ENCODE data around the gene INSC. TPM values are rescaled to one million over a fixed set of nuclear protein-coding genes. Genes with fewer than 3 reads are reported as not detected.

INSC gene
- total RNA-seq, 1 experiment from 2014 or later = 0.17 TPM

DNA sequence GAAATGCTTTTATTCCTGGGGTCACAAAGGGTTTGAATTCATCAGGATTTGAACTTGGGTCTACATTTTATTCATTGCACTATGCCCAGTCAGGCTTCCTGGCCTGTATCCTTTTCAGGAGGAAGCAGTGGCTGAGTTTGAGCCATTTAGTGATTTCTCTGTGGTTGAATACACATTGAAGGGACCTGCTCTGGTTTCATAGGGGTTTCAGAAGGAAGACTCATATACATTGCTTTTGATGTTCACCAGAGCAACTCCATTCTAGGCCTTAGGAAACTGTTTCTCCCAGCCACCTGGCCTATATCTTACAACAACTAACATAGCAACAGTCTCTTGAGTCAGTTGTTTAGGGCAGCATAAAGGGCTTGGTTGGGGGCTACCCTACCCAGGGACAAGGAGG, 165.7 kb downstream of the INSC start:
- Histone ChIP-seq H3K4me1 (ENCODE audit: control insufficient read depth in 1 of 2, insufficient read depth in 2 of 2, low read length in 2 of 2) (0 out of 4 replicates have a peak, but pooled peaks cover 0 to 4% of the 10 kb centered on the region in 2 experiments), H3K9ac (ENCODE audit: low read length) (no peak overlapping the region), H3K9me2 (ENCODE audit: insufficient read depth) (no peaks in the 10 kb centered on the region), H3K27me3 (ENCODE audit: insufficient read depth, low read length) (peaks cover 17% of the 10 kb centered on the region; the same call in 1 of the 2 replicates), H4K20me1 (ENCODE audit: insufficient read depth) (no peaks in the 10 kb centered on the region), H3K9me3 (ENCODE audit: control insufficient read depth in 1 of 2, insufficient read depth in 1 of 2, low read depth in 1 of 2, low read length in 2 of 2) (no peaks in the 10 kb centered on the region), H3K4me2 (ENCODE audit: low read length) (no peak overlapping the region), H2AFZ (ENCODE audit: low read depth, low read length, poor library complexity, severe bottlenecking) (no peak overlapping the region), H3K36me3 (ENCODE audit: control insufficient read depth in 1 of 2, insufficient read depth in 2 of 2, low read length in 2 of 2) (no peaks in the 10 kb centered on the region), H3K79me2 (ENCODE audit: insufficient read depth, low read length) (no peaks in the 10 kb centered on the region), H3K4me3 (replicated peaks in 1 of 2; ENCODE audit: low read depth in 1 of 2, low read length in 2 of 2) (no peak overlapping the region), H3K27ac (ENCODE audit: low read depth, low read length) (no peak overlapping the region)
- no TSS peak for BruUV-seq (replicated peaks)
- CTCF ChIA-PET = no interaction called here
- intact Hi-C loops (cut with micrococcal nuclease) = no loop called here
- ATAC-seq = no peak
- DNase-seq (ENCODE audit: low read depth, low spot score) = no peak
- RAD21 ChIA-PET (ENCODE audit: low non-redundant PET in 1 of 2, low total read pairs in 2 of 2, uncharacterized antibody in 2 of 2, unreplicated experiment in 2 of 2) = no interaction called here
- POLR2A ChIA-PET = interaction anchor here (0.6 kb wide), 1 partner anchor 377 kb away, joined by 3 read pairs; no protein-coding TSS in a partner anchor
- TF ChIP-seq ELF1 (IDR thresholded peaks at IDR 0.05; ENCODE audit: borderline replicate concordance, low read depth) = no peak
- no peak for TF ChIP-seq SRF (IDR thresholded peaks at IDR 0.05; ENCODE audit: low read depth)
- TF ChIP-seq POLR2A (IDR thresholded peaks at IDR 0.05; ENCODE audit: borderline replicate concordance, extremely low read depth, insufficient read depth, insufficient read length) = no peak
- no peak for TF ChIP-seq CEBPB (IDR thresholded peaks at IDR 0.05; ENCODE audit: low read depth)
- TF ChIP-seq, protein P1, sequence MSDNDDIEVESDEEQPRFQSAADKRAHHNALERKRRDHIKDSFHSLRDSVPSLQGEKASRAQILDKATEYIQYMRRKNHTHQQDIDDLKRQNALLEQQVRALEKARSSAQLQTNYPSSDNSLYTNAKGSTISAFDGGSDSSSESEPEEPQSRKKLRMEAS (IDR thresholded peaks at IDR 0.05) = no peak
- no peak for TF ChIP-seq EGR1 (IDR thresholded peaks at IDR 0.05; ENCODE audit: low read depth)
- TF ChIP-seq, protein P2, sequence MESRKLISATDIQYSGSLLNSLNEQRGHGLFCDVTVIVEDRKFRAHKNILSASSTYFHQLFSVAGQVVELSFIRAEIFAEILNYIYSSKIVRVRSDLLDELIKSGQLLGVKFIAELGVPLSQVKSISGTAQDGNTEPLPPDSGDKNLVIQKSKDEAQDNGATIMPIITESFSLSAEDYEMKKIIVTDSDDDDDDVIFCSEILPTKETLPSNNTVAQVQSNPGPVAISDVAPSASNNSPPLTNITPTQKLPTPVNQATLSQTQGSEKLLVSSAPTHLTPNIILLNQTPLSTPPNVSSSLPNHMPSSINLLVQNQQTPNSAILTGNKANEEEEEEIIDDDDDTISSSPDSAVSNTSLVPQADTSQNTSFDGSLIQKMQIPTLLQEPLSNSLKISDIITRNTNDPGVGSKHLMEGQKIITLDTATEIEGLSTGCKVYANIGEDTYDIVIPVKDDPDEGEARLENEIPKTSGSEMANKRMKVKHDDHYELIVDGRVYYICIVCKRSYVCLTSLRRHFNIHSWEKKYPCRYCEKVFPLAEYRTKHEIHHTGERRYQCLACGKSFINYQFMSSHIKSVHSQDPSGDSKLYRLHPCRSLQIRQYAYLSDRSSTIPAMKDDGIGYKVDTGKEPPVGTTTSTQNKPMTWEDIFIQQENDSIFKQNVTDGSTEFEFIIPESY (IDR thresholded peaks at IDR 0.05; ENCODE audit: extremely low read depth, insufficient replicate concordance, low read length) = no peak
- TF ChIP-seq ZFX (IDR thresholded peaks at IDR 0.05) = no peak
- TF ChIP-seq, protein P3, sequence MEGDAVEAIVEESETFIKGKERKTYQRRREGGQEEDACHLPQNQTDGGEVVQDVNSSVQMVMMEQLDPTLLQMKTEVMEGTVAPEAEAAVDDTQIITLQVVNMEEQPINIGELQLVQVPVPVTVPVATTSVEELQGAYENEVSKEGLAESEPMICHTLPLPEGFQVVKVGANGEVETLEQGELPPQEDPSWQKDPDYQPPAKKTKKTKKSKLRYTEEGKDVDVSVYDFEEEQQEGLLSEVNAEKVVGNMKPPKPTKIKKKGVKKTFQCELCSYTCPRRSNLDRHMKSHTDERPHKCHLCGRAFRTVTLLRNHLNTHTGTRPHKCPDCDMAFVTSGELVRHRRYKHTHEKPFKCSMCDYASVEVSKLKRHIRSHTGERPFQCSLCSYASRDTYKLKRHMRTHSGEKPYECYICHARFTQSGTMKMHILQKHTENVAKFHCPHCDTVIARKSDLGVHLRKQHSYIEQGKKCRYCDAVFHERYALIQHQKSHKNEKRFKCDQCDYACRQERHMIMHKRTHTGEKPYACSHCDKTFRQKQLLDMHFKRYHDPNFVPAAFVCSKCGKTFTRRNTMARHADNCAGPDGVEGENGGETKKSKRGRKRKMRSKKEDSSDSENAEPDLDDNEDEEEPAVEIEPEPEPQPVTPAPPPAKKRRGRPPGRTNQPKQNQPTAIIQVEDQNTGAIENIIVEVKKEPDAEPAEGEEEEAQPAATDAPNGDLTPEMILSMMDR (IDR thresholded peaks at IDR 0.05 in 2 of 3, conservative IDR thresholded peaks at IDR 0.05 in 1 of 3; ENCODE audit: borderline replicate concordance in 1 of 3, insufficient read depth in 1 of 3, low read depth in 2 of 3, low read length in 2 of 3) = no peak
- no peak for TF ChIP-seq YY1 (IDR thresholded peaks at IDR 0.05; ENCODE audit: extremely low read depth, insufficient replicate concordance, low read depth, low read length)

Data from HCT116 (cell line).